DMS53 treated with DMSO at 0.1 percent for 48 hours (cell line): ENCODE measurements around the gene KCNT2.
"Not testable (repeated sequence)": the region's sequence is repeated elsewhere in the genome, so short reads cannot be mapped to it uniquely, and the experiment has no call there.

Experiments used
- DNase-seq: peaks from one replicate; lab custom pipeline; 2025; ENCODE audit not compliant: unreplicated experiment; lab: John Stamatoyannopoulos, UW

The KCNT2 gene

DNA sequence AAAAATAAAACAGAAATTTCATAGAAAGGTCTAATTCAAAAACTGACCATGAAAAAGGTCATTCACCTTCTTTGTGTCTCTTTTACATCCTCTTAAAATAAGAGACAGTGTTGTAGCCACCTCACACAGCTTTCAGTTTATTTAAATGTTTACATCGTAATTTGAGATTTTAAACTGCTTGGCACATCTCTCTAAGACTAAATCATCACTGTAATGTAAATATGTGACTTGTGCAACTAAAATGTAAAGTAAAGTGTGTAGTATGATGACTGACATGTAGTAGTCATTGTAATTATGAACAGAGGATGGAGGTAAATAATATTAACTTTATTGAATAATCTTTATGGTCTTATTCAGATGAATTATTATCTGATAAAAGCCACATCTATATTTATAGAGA lies 283.9 kb downstream of the KCNT2 start:
- DNase-seq = peak; percentile 20

GRCh38 chr1:196323869-196324268 lies 284.4 kb downstream of the KCNT2 start:
- DNase-seq = no peak

DNA sequence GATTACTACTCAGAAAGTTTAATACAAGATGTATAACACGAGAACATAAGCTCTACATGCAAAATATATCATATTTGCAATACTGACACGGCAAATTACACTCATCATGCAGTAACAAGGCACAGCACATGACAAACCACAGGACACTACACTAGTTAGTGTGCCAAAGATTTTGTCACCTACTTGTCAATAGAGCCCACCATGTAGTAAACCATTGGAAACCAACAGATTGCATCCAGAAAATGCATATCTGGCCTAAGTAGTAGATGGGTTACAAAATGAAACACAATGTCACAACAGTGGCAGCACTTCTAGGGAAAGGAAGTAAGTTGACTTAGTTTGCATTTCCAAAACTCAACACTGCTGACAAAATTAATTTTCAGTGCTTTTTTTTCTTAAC lies 288.9 kb downstream of the KCNT2 start:
- no peak for DNase-seq

GRCh38 chr1:196317535-196318522 lies 290.4 kb downstream of the KCNT2 start:
- peak; percentile 39 for DNase-seq

GRCh38 chr1:196312739-196313138 lies 295.5 kb downstream of the KCNT2 start:
- no peak for DNase-seq

- peak; percentile 41 for DNase-seq
Measured at GRCh38 chr1:196309386-196309785, 298.9 kb downstream of the KCNT2 start.

- DNase-seq = no peak
Measured at GRCh38 chr1:196308176-196308575, 300.1 kb downstream of the KCNT2 start.

DNA sequence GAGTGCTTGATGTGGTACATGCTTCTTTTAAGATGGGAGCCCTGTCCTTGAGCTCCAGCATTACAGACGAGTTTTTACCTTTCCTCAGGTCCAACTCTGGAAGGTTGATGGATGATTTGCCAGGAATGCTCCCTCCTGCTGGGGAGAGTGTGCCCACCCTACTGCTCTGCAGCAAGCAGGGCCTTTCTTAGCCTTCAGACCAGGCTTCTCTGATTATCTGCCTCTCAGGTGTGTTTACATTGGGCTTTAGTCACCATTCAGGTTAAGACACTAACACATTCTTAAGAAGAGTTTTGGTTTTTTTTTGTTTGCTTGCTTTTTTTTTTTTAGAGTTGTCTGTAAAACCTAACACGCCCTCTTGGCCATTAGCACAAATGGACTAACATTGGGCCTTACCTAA lies 301.8 kb downstream of the KCNT2 start:
- no peak for DNase-seq

GRCh38 chr1:196305216-196305615 lies 303.0 kb downstream of the KCNT2 start:
- no peak for DNase-seq

DNA sequence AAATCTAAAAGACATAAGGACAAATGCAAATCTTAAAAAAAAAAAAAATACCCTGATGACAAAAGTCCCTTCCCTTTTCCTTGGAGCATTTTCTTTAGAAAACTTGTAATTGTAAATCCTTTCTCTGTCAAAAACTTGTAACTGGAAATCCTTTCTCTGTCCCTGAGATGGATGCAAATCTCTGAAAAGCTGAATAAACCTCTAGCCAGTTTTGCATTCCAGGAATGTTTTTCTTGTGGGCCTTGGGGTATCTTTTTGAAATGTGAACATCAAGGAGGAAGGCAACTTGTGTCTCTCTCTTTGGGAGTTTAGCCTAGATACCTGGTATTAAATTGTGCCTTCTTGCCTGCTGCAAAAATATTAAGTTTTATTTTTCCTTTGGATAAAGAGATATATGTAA lies 305.3 kb downstream of the KCNT2 start:
- no peak for DNase-seq

- no peak for DNase-seq
Measured at GRCh38 chr1:196302420-196302819, 305.8 kb downstream of the KCNT2 start.

- no peak for DNase-seq
Measured at GRCh38 chr1:196295766-196296165, 312.5 kb downstream of the KCNT2 start.

- no peak for DNase-seq
Measured at GRCh38 chr1:196278816-196279215, 329.4 kb downstream of the KCNT2 start.

DNA sequence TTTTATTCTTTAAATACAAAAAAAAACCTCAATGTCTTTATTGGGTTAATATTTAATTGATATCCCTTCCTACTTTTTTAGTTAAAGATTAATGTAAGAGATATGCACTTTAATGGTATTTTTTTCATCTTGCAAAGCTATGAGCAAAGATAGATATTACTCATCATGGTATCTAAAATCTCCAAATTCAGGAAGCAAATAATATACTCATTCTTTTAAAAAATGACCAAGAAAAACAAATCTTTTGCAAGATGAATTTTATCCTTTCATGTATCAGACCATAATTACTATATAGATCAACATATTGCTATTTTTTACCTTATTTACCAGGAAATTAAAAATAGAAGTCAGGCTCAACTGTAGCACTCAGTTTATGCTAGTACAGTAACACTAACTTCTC lies 330.4 kb downstream of the KCNT2 start:
- no peak for DNase-seq

- DNase-seq = no peak
Measured at GRCh38 chr1:196271212-196271947, 336.9 kb downstream of the KCNT2 start.

DNA sequence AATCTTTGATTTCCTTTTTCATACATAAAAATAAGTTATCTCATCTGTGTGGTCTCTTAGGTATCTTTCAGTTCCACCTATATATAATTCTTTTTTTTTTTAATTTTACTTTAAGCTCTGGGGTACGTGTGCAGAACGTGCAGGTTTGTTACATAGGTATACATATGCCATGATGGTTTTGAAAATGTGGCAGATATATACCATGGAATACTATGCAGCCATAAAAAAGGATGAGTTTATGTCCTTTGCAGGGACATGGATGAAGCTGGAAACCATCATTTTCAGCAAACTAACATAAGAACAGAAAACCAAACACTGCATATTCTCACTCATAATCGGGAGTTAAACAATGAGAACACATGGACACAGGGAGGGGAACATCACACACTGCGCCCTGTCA lies 345.2 kb downstream of the KCNT2 start:
- not testable (repeated sequence) for DNase-seq

GRCh38 chr1:196260270-196260669 lies 348.0 kb downstream of the KCNT2 start:
- no peak for DNase-seq

DNA sequence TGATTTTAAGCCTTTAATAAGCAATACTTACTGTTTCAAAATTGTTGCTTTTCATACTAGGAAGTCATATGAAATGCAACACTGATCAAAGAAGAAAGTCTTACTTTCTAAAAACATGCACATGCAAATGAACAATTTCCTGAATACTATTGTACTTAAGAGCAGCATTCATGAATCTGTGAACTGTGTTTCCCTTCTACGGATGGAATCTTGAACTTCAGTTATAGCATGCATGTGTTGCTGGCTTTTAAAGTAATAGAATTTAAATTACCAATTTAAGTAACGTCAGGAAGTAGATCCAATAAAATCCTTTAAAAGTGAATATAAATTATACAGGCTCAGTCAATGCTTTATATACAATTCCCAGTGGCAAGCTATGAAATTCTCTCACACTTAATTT lies 348.9 kb downstream of the KCNT2 start:
- DNase-seq = no peak

DNA sequence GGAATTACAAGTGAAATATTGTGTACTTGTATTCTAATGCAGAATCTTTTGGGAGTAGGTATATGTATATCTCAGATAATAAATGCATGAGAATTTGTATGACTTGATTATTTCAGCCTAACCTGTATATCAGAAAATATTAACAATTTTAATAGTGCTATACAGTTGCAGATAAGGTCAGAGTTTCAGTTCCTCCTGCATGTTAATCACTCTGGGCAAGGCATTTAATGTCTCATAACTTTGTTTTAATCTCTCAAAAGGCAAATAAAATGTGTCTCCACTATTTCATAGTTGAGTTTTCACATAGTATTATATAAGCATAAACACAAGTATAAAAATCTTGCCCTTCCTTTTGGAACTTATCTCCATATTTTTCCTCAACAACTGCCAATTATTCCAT lies 352.5 kb downstream of the KCNT2 start:
- DNase-seq = no peak

- no peak for DNase-seq
Measured at GRCh38 chr1:196229546-196229945, 378.7 kb downstream of the KCNT2 start.

- DNase-seq = no peak
Measured at GRCh38 chr1:196214866-196215265, 393.4 kb downstream of the KCNT2 start.

GRCh38 chr1:196209983-196210382 lies 398.3 kb downstream of the KCNT2 start:
- no peak for DNase-seq
